BJ (cell line): Measurements from ENCODE around the gene EGLN1. TPM values are rescaled to one million over a fixed set of nuclear protein-coding genes. Genes with fewer than 3 reads are reported as not detected.
A peak's percentile ranks its signal among the peaks of the same experiment; 100 is the strongest.
"Not testable (repeated sequence)": the region's sequence is repeated elsewhere in the genome, so short reads cannot be mapped to it uniquely, and the experiment has no call there.

Source experiments
- CTCF ChIA-PET: fragments of 350-600 bp; formaldehyde crosslinking; extraction: SDS; loops from one replicate; lab custom pipeline; 2021; ENCODE audit warnings: antibody characterized with exemption, inconsistent platforms; lab: Yijun Ruan, JAX
- POLR2A ChIA-PET: fragments of 300-600 bp; sonication (Branson Sonifier 250); formaldehyde crosslinking; extraction: SDS; loops from one replicate; lab custom pipeline; 2021; ENCODE audit warnings: antibody characterized with exemption; lab: Charles Lee
- DNase-seq: peaks from one replicate; pipeline ENCODE4 v3.0.0-alpha.2; 2011; ENCODE audit warnings: low read depth
- H3K27me3 ChIP-seq: 2 replicates; pipeline ENCODE4 v1.6.0; 2011; ENCODE audit warnings: low read length; ENCODE audit not compliant: control insufficient read depth, insufficient read depth
- H3K36me3 ChIP-seq: 2 replicates; pipeline ENCODE4 v1.5.1; 2011; ENCODE audit warnings: low read length; ENCODE audit not compliant: control insufficient read depth, insufficient read depth
- H3K4me3 ChIP-seq: 2 replicates; pipeline ENCODE4 v1.5.1; 2011; ENCODE audit warnings: low read depth, mild to moderate bottlenecking, control low read depth, low read length
- CTCF ChIP-seq: IDR thresholded peaks from 2 replicates; pipeline ENCODE4 v1.5.1; 2011; ENCODE audit warnings: low read depth, mild to moderate bottlenecking, control low read depth, inconsistent platforms, low read length, moderate library complexity; ENCODE audit not compliant: insufficient read depth
- polyA minus RNA-seq: library from RNA; depleted of rRNA, polyadenylated mRNA; stranded (reverse); fragments of >200 nt; gene quantifications from 2 replicates; pipeline ENCODE4 v1.2.3, GENCODE V29; 2011; rRNA and poly(A)+ RNA removed
- polyA plus RNA-seq: library from polyadenylated mRNA; depleted of rRNA; stranded (reverse); fragments of >200 nt; gene quantifications from 2 replicates; pipeline ENCODE4 v1.2.3, GENCODE V29; 2011; rRNA removed

EGLN1 gene
- polyA plus RNA-seq (17.5 and 44.3 TPM in 2 replicates), polyA minus RNA-seq (13.4 and 14.9 TPM in 2 replicates)

DNA sequence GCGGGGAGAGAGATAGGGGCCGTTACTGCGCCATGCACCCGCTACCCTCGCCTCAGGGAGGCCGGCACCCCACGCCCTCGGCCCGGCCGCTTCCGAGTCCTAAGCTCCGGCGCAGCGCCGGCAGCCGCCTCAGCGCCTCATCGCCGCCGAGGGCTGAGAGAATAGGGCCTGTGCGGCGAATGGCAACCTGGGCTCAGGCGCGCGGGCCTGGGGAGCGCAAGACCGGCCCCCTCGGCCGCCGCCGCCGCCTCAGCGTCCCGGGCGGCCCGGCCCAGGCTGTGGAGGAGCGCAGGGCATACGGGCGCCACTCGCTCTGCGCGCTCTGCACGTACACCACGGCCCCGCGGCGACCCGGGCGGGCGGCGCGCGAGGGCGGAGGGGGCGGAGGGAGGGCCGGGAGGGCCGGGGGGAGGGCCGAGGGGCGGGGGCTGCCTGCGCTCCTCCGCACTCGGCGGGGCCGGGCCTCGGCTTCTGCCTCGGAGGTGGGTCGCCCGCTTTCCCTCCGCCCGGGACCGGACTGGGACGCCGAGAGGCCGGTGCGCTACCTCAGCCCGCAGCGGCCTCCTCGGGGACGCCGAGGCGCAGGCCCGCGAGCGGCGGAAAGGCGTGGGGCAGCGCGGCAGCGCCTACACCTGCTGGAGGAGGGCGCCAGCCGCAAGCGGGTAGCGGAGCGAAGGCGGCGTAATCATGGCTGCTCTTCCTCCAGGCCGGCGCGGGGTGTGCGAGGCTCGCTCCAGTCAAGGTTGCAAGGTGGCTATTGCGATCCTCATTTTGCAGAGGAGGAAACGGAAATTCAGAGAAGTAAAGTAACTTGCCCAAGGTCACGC lies at the start of gene EGLN1:
Gene EGLN1, minus strand, starts transcription at position 317 of the 827 bp plus-strand sequence. CDS start 399 bp downstream, outside the sequence.
- TF ChIP-seq CTCF: peak; percentile 29; the same call in 1 of the 2 replicates
- POLR2A ChIA-PET: no interaction called here
- Histone ChIP-seq H3K4me3 (peak within 1 kb of the TSS; percentile 77), H3K36me3 (no peaks in the 10 kb centered on the region), H3K27me3 (no peaks in the 10 kb centered on the region)
- DNase-seq: peak; percentile 41
- CTCF ChIA-PET: interaction anchor here (0.6 to 1.7 kb wide), 3 partner anchors 65 to 168 kb away, joined by 3 to 5 read pairs (median 3); no protein-coding TSS in a partner anchor

GRCh38 chr1:231471500-231471899 lies 49.4 kb upstream of the EGLN1 start:
- H3K36me3 ChIP-seq, CTCF ChIA-PET, DNase-seq, H3K4me3 ChIP-seq, POLR2A ChIA-PET, H3K27me3 ChIP-seq: not testable (repeated sequence)

DNA sequence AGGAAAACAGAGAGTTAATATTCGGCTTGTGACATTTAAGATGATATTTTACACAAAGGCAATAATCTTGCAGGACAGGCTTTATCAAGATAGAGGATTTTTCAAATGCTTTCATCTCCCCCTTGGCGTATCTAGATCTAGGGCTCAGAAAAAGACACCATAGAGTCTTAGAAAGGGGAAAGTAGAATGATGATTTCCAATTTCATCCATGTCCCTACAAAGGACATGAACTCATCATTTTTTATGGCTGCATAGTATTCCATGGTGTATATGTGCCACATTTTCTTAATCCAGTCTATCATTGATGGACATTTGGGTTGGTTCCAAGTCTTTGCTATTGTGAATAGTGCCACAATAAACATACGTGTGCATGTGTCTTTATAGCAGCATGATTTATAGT lies 48.9 kb upstream of the EGLN1 start:
- H3K36me3 ChIP-seq, H3K27me3 ChIP-seq, CTCF ChIA-PET, H3K4me3 ChIP-seq, DNase-seq, POLR2A ChIA-PET: not testable (repeated sequence)

GRCh38 chr1:231467986-231468385 lies 45.9 kb upstream of the EGLN1 start:
- CTCF ChIA-PET: no interaction called here
- POLR2A ChIA-PET: no interaction called here

DNA sequence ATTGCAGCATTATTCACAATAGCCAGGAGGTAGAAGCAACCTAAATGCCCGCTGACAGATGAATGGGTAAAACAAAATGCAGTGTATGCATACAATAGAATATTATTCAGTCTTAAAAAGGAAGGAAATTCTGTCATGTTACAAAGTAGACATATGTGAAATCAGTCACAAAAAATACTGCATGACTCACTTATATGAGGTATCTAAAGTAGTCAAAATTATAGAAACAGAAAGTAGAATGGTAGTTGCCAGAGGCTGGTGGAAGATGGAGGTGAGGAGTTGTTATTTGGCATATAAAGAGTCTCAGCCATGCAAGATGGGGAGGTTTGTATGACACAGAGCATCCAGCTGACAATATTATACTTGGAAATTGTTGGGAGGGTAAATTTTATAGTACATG lies 43.0 kb upstream of the EGLN1 start:
- no peaks in the 10 kb centered on the region for H3K36me3 ChIP-seq
- no peaks in the 10 kb centered on the region for H3K27me3 ChIP-seq
- H3K4me3 ChIP-seq: no peak overlapping the region
- CTCF ChIA-PET: interaction anchor here (1.4 kb wide), 1 partner anchor 25 kb away, joined by 3 read pairs; no protein-coding TSS in a partner anchor
- no peak for TF ChIP-seq CTCF
- POLR2A ChIA-PET: no interaction called here
- DNase-seq: no peak

More at GRCh38 chr1:231467986-231468385, 45.9 kb upstream of the EGLN1 start:
- no peaks in the 10 kb centered on the region for H3K27me3 ChIP-seq
- no peak overlapping the region for H3K4me3 ChIP-seq
- no peak for TF ChIP-seq CTCF
- no peaks in the 10 kb centered on the region for H3K36me3 ChIP-seq
- no peak for DNase-seq

- no peaks in the 10 kb centered on the region for H3K36me3 ChIP-seq
- ChIA-PET POLR2A (no interaction called here), CTCF (interaction anchor here (0.6 to 1.4 kb wide), 2 partner anchors 24 to 88 kb away, joined by 3 read pairs; no protein-coding TSS in a partner anchor)
- no peak for DNase-seq
- no peak overlapping the region for H3K4me3 ChIP-seq
- no peaks in the 10 kb centered on the region for H3K27me3 ChIP-seq
- TF ChIP-seq CTCF: no peak
Measured at GRCh38 chr1:231463541-231463940, 41.5 kb upstream of the EGLN1 start.
